BLaER1 (cell line): Measurements from ENCODE around the gene MAPK7.
A peak's percentile ranks its signal among the peaks of the same experiment; 100 is the strongest.

Experiments used
- H3K27ac ChIP-seq: shearing (Covaris generic); formaldehyde crosslinking; 2 replicates; pipeline ENCODE4 v1.8.1; 2022
- H3K27me3 ChIP-seq: shearing (Covaris generic); formaldehyde crosslinking; 2 replicates; pipeline ENCODE4 v1.8.1; 2022
- H3K36me3 ChIP-seq: shearing (Covaris generic); formaldehyde crosslinking; 2 replicates; pipeline ENCODE4 v1.8.1; 2022
- H3K4me1 ChIP-seq: shearing (Covaris generic); formaldehyde crosslinking; 2 replicates; pipeline ENCODE4 v1.8.1; 2022
- H3K4me2 ChIP-seq: shearing (Covaris generic); formaldehyde crosslinking; 2 replicates; pipeline ENCODE4 v1.8.1; 2022
- H3K4me3 ChIP-seq: shearing (Covaris generic); formaldehyde crosslinking; 2 replicates; pipeline ENCODE4 v1.8.1; 2022
- H3K9ac ChIP-seq: shearing (Covaris generic); formaldehyde crosslinking; 2 replicates; pipeline ENCODE4 v1.8.1; 2022
- H3K9me3 ChIP-seq: shearing (Covaris generic); formaldehyde crosslinking; 2 replicates; pipeline ENCODE4 v1.8.1; 2022
- H4K20me1 ChIP-seq: shearing (Covaris generic); formaldehyde crosslinking; 2 replicates; pipeline ENCODE4 v1.8.1; 2022
- Cebpa-rat ChIP-seq: shearing (Covaris generic); IDR thresholded peaks from 2 replicates; pipeline ENCODE4 v1.8.1; 2022

MAPK7 gene

GRCh38 chr17:19384723-19385391, 6.6 kb downstream of the MAPK7 start:
- H3K27me3 ChIP-seq, result no peaks in the 10 kb centered on the region
- TF ChIP-seq Cebpa-rat, result no peak
- peaks cover 47% of the 10 kb centered on the region for H3K36me3 ChIP-seq
- peaks cover 17% of the 10 kb centered on the region; the same call in 1 of the 2 replicates for H4K20me1 ChIP-seq
- H3K4me1 ChIP-seq, result peaks cover 38% of the 10 kb centered on the region
- peak overlapping the region; percentile 60 for H3K27ac ChIP-seq
- peak overlapping the region; percentile 50 for H3K4me2 ChIP-seq
- no peaks in the 10 kb centered on the region for H3K9me3 ChIP-seq
- H3K9ac ChIP-seq, result no peak overlapping the region
- H3K4me3 ChIP-seq, result no peak overlapping the region

- no peak overlapping the region for H3K27ac ChIP-seq
- peaks cover 38% of the 10 kb centered on the region for H3K4me1 ChIP-seq
- H4K20me1 ChIP-seq, result peaks cover 17% of the 10 kb centered on the region; the same call in 1 of the 2 replicates
- no peak for TF ChIP-seq Cebpa-rat
- H3K4me2 ChIP-seq, result peak overlapping the region; percentile 50; the same call in 1 of the 2 replicates
- no peaks in the 10 kb centered on the region for H3K27me3 ChIP-seq
- no peaks in the 10 kb centered on the region for H3K9me3 ChIP-seq
- H3K9ac ChIP-seq, result no peak overlapping the region
- H3K36me3 ChIP-seq, result peaks cover 40% of the 10 kb centered on the region
- no peak overlapping the region for H3K4me3 ChIP-seq
Observed at GRCh38 chr17:19385521-19385983, 7.3 kb downstream of the MAPK7 start.

- H3K9ac ChIP-seq, result no peak overlapping the region
- H3K4me2 ChIP-seq, result peak overlapping the region; percentile 32; the same call in 1 of the 2 replicates
- H3K36me3 ChIP-seq, result peaks cover 33% of the 10 kb centered on the region
- no peaks in the 10 kb centered on the region for H3K27me3 ChIP-seq
- peaks cover 38% of the 10 kb centered on the region for H3K4me1 ChIP-seq
- no peak overlapping the region for H3K27ac ChIP-seq
- peaks cover 17% of the 10 kb centered on the region; the same call in 1 of the 2 replicates for H4K20me1 ChIP-seq
- H3K4me3 ChIP-seq, result no peak overlapping the region
- no peaks in the 10 kb centered on the region for H3K9me3 ChIP-seq
- TF ChIP-seq Cebpa-rat, result no peak
Observed at GRCh38 chr17:19386051-19386929, 8.0 kb downstream of the MAPK7 start.

GRCh38 chr17:19386974-19387920, 8.9 kb downstream of the MAPK7 start, which contains the start of gene MFAP4:
Gene MFAP4, minus strand, starts transcription at chr17:19387190. Its CDS starts 35 bp downstream, at chr17:19387155.
- Histone ChIP-seq H3K36me3 (peaks cover 24% of the 10 kb centered on the region), H3K9ac (peak within 1 kb of the TSS; percentile 58; the same call in 1 of the 2 replicates), H3K4me1 (peaks cover 38% of the 10 kb centered on the region), H3K27ac (peak within 1 kb of the TSS; percentile 63; the same call in 1 of the 2 replicates), H3K9me3 (no peaks in the 10 kb centered on the region), H3K4me2 (peak within 1 kb of the TSS; percentile 54), H4K20me1 (peaks cover 17% of the 10 kb centered on the region; the same call in 1 of the 2 replicates), H3K4me3 (no peak within 1 kb of the TSS), H3K27me3 (no peaks in the 10 kb centered on the region)
- no peak for TF ChIP-seq Cebpa-rat

GRCh38 chr17:19387921-19388521, 9.7 kb downstream of the MAPK7 start:
- no peaks in the 10 kb centered on the region for H3K9me3 ChIP-seq
- H3K4me2 ChIP-seq, result peak overlapping the region; percentile 54; the same call in 1 of the 2 replicates
- H3K27me3 ChIP-seq, result no peaks in the 10 kb centered on the region
- H3K27ac ChIP-seq, result peak overlapping the region; percentile 63; the same call in 1 of the 2 replicates
- no peak for TF ChIP-seq Cebpa-rat
- peaks cover 38% of the 10 kb centered on the region for H3K4me1 ChIP-seq
- peaks cover 17% of the 10 kb centered on the region; the same call in 1 of the 2 replicates for H4K20me1 ChIP-seq
- H3K36me3 ChIP-seq, result peaks cover 16% of the 10 kb centered on the region
- no peak overlapping the region for H3K4me3 ChIP-seq
- no peak overlapping the region for H3K9ac ChIP-seq

- Histone ChIP-seq H4K20me1 (peaks cover 11% of the 10 kb centered on the region; the same call in 1 of the 2 replicates), H3K4me2 (no peak overlapping the region), H3K4me1 (peaks cover 35% of the 10 kb centered on the region), H3K27me3 (no peaks in the 10 kb centered on the region), H3K4me3 (no peak overlapping the region), H3K27ac (no peak overlapping the region), H3K9me3 (no peaks in the 10 kb centered on the region), H3K9ac (no peak overlapping the region), H3K36me3 (0 out of 2 replicates have a peak, but pooled peaks cover 5% of the 10 kb centered on the region)
- TF ChIP-seq Cebpa-rat, result no peak
Observed at GRCh38 chr17:19388791-19389785, 10.8 kb downstream of the MAPK7 start.

GRCh38 chr17:19390951-19391350, 12.7 kb downstream of the MAPK7 start:
- peaks cover 17% of the 10 kb centered on the region; the same call in 1 of the 2 replicates for H3K4me1 ChIP-seq
- H3K4me2 ChIP-seq, result no peak overlapping the region
- H3K27me3 ChIP-seq, result no peaks in the 10 kb centered on the region
- no peaks in the 10 kb centered on the region for H3K36me3 ChIP-seq
- no peak for TF ChIP-seq Cebpa-rat
- H3K9me3 ChIP-seq, result no peaks in the 10 kb centered on the region
- H4K20me1 ChIP-seq, result no peaks in the 10 kb centered on the region
- no peak overlapping the region for H3K4me3 ChIP-seq
- no peak overlapping the region for H3K27ac ChIP-seq
- H3K9ac ChIP-seq, result no peak overlapping the region

- H3K9ac ChIP-seq, result no peak overlapping the region
- H3K27me3 ChIP-seq, result no peaks in the 10 kb centered on the region
- no peak for TF ChIP-seq Cebpa-rat
Observed at GRCh38 chr17:19391432-19391831, 13.1 kb downstream of the MAPK7 start.

More at GRCh38 chr17:19391432-19391831, 13.1 kb downstream of the MAPK7 start:
- Histone ChIP-seq H3K27ac (no peak overlapping the region), H4K20me1 (no peaks in the 10 kb centered on the region), H3K4me1 (peaks cover 13% of the 10 kb centered on the region; the same call in 1 of the 2 replicates), H3K36me3 (no peaks in the 10 kb centered on the region), H3K4me3 (no peak overlapping the region), H3K4me2 (no peak overlapping the region), H3K9me3 (no peaks in the 10 kb centered on the region)
